ENCODE data around the gene ITPR3. TPM values are rescaled to one million over a fixed set of nuclear protein-coding genes. Genes with fewer than 3 reads are reported as not detected.

ITPR3 gene
- total RNA-seq, 6 donors from 2014 or later = 95.6 to 179 (median 137) TPM

- H3K36me3 ChIP-seq = no peaks in the 10 kb centered on the region
- H3K9me3 ChIP-seq = no peaks in the 10 kb centered on the region
- H3K27me3 ChIP-seq = no peaks in the 10 kb centered on the region
- WGBS, 2 donors = 84 to 88% methylated on average over 4 of the region's 4 CpGs
- H3K4me1 ChIP-seq = peaks cover 7 to 22% (median 10%) of the 10 kb centered on the region in 4 donors
- ATAC-seq (ENCODE audit: low FRiP score in 2 of 2) (no peak), DNase-seq (no peak)
- no peak overlapping the region for H3K4me3 ChIP-seq
- H3K27ac ChIP-seq = no peak overlapping the region
- TF ChIP-seq POLR2AphosphoS5 (IDR thresholded peaks at IDR 0.05) (no peak), POLR2A (IDR thresholded peaks at IDR 0.05) (no peak), EP300 (IDR thresholded peaks at IDR 0.05) (no peak)
- TF ChIP-seq, protein P1, sequence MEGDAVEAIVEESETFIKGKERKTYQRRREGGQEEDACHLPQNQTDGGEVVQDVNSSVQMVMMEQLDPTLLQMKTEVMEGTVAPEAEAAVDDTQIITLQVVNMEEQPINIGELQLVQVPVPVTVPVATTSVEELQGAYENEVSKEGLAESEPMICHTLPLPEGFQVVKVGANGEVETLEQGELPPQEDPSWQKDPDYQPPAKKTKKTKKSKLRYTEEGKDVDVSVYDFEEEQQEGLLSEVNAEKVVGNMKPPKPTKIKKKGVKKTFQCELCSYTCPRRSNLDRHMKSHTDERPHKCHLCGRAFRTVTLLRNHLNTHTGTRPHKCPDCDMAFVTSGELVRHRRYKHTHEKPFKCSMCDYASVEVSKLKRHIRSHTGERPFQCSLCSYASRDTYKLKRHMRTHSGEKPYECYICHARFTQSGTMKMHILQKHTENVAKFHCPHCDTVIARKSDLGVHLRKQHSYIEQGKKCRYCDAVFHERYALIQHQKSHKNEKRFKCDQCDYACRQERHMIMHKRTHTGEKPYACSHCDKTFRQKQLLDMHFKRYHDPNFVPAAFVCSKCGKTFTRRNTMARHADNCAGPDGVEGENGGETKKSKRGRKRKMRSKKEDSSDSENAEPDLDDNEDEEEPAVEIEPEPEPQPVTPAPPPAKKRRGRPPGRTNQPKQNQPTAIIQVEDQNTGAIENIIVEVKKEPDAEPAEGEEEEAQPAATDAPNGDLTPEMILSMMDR (IDR thresholded peaks at IDR 0.05) = no peak
These were observed 15.9 kb upstream of the ITPR3 start for GRCh38 chr6:33604941-33605854.

- Histone ChIP-seq H3K36me3 (no peaks in the 10 kb centered on the region), H3K9me3 (no peaks in the 10 kb centered on the region), H3K4me1 (peaks cover 13 to 31% (median 17%) of the 10 kb centered on the region in 4 donors), H3K27ac (no peak overlapping the region), H3K4me3 (no peak overlapping the region), H3K27me3 (no peaks in the 10 kb centered on the region)
- 89 to 96% methylated on average over 2 of the region's 2 CpGs for WGBS, 2 donors
- no peak for ATAC-seq (ENCODE audit: low FRiP score in 2 of 2)
- DNase-seq = no peak
- TF ChIP-seq POLR2AphosphoS5 (IDR thresholded peaks at IDR 0.05) = no peak
These were observed 14.5 kb upstream of the ITPR3 start for GRCh38 chr6:33606642-33607041.

- ATAC-seq (ENCODE audit: low FRiP score in 2 of 2) = no peak
- Histone ChIP-seq H3K4me1 (peaks cover 13 to 31% (median 17%) of the 10 kb centered on the region in 4 donors), H3K27me3 (no peaks in the 10 kb centered on the region), H3K36me3 (no peaks in the 10 kb centered on the region), H3K9me3 (no peaks in the 10 kb centered on the region), H3K27ac (no peak overlapping the region), H3K4me3 (no peak overlapping the region)
- 51 to 82% methylated on average over 2 to 8 of the region's 8 CpGs for WGBS, 2 donors
- no peak for DNase-seq
- TF ChIP-seq POLR2AphosphoS5 (IDR thresholded peaks at IDR 0.05) = no peak
- TF ChIP-seq, protein P1 (IDR thresholded peaks at IDR 0.05) = no peak
- TF ChIP-seq POLR2A (IDR thresholded peaks at IDR 0.05) = no peak
- TF ChIP-seq EP300 (IDR thresholded peaks at IDR 0.05) = no peak
These were observed 13.9 kb upstream of the ITPR3 start for GRCh38 chr6:33607126-33607783.

GRCh38 chr6:33607784-33608161 lies 13.3 kb upstream of the ITPR3 start:
- peaks cover 13 to 31% (median 17%) of the 10 kb centered on the region in 4 donors for H3K4me1 ChIP-seq
- 60 to 73% methylated on average over 5 of the region's 5 CpGs for WGBS, 2 donors
- peak in 1 of 2 donors; percentile 60 for DNase-seq
- no peak overlapping the region for H3K4me3 ChIP-seq
- no peaks in the 10 kb centered on the region for H3K9me3 ChIP-seq
- H3K27me3 ChIP-seq = no peaks in the 10 kb centered on the region
- ATAC-seq (ENCODE audit: low FRiP score in 2 of 2) = peak in 1 of 2 donors; percentile 54
- H3K27ac ChIP-seq = no peak overlapping the region
- H3K36me3 ChIP-seq = no peaks in the 10 kb centered on the region
- TF ChIP-seq, protein P1 (IDR thresholded peaks at IDR 0.05) = peak in 3 of 6 experiments; percentile 32 to 40 (median 37)
- TF ChIP-seq POLR2A (IDR thresholded peaks at IDR 0.05) = no peak

- no peaks in the 10 kb centered on the region for H3K27me3 ChIP-seq
- no peaks in the 10 kb centered on the region for H3K9me3 ChIP-seq
- DNase-seq (no peak), ATAC-seq (ENCODE audit: low FRiP score in 2 of 2) (no peak)
- TF ChIP-seq POLR2A (IDR thresholded peaks at IDR 0.05) (no peak), EP300 (IDR thresholded peaks at IDR 0.05) (no peak), POLR2AphosphoS5 (IDR thresholded peaks at IDR 0.05) (no peak)
- TF ChIP-seq, protein P1 (IDR thresholded peaks at IDR 0.05) = no peak
- H3K36me3 ChIP-seq = no peaks in the 10 kb centered on the region
- H3K27ac ChIP-seq = no peak overlapping the region
- WGBS, 2 donors = 51 to 53% methylated on average over 3 of the region's 3 CpGs
- H3K4me3 ChIP-seq = no peak overlapping the region
- H3K4me1 ChIP-seq = peaks cover 13 to 31% (median 17%) of the 10 kb centered on the region in 4 donors
These were observed 12.1 kb upstream of the ITPR3 start for GRCh38 chr6:33609019-33609418.
